GM19372 (cell line): Measurements from ENCODE around the gene FLRT2.

ENCODE experiments used
- ATAC-seq: cut with Tn5 transposase; IDR thresholded peaks from one replicate; pipeline ENCODE4 v1.9.1; 2021; ENCODE audit warnings: mild to moderate bottlenecking, low read depth, moderate library complexity; ENCODE audit not compliant: unreplicated experiment

Gene FLRT2

GRCh38 chr14:85625925-85626585, 96.1 kb downstream of the FLRT2 start:
- no peak for ATAC-seq

- ATAC-seq, result no peak
These were observed 104.3 kb downstream of the FLRT2 start for GRCh38 chr14:85634205-85634604.

- no peak for ATAC-seq
These were observed 114.3 kb downstream of the FLRT2 start for GRCh38 chr14:85644211-85644610.

GRCh38 chr14:85653029-85653428, 123.1 kb downstream of the FLRT2 start:
- no peak for ATAC-seq

GRCh38 chr14:85660243-85660922, 130.4 kb downstream of the FLRT2 start:
- no peak for ATAC-seq

- no peak for ATAC-seq
These were observed 132.2 kb downstream of the FLRT2 start for GRCh38 chr14:85662096-85662495.

GRCh38 chr14:85663256-85663655, 133.3 kb downstream of the FLRT2 start:
- no peak for ATAC-seq

GRCh38 chr14:85663667-85664066, 133.7 kb downstream of the FLRT2 start:
- ATAC-seq, result no peak

- ATAC-seq, result no peak
These were observed 146.0 kb downstream of the FLRT2 start for GRCh38 chr14:85675957-85676356.

- no peak for ATAC-seq
These were observed 157.0 kb downstream of the FLRT2 start for GRCh38 chr14:85686908-85687307.

GRCh38 chr14:85687456-85687855, 157.5 kb downstream of the FLRT2 start:
- no peak for ATAC-seq

- ATAC-seq, result no peak
These were observed 158.1 kb downstream of the FLRT2 start for GRCh38 chr14:85688006-85688405.

- ATAC-seq, result no peak
These were observed 165.4 kb downstream of the FLRT2 start for GRCh38 chr14:85695300-85695699.

GRCh38 chr14:85701116-85701515, 171.2 kb downstream of the FLRT2 start:
- ATAC-seq, result no peak

GRCh38 chr14:85701763-85702162, 171.8 kb downstream of the FLRT2 start:
- ATAC-seq, result no peak

GRCh38 chr14:85702191-85702590, 172.2 kb downstream of the FLRT2 start:
- ATAC-seq, result no peak

GRCh38 chr14:85702997-85703396, 173.1 kb downstream of the FLRT2 start:
- no peak for ATAC-seq
